Subcutaneous abdominal adipose tissue (tissue), 5 donors: Measurements from ENCODE around the gene CORO1C.
"Not testable (repeated sequence)": the region's sequence is repeated elsewhere in the genome, so short reads cannot be mapped to it uniquely, and the experiment has no call there.

Source experiments
- H3K27ac ChIP-seq: one replicate; pipeline ENCODE4 v1.7.0; 2013; ENCODE audit warnings: low read depth, mild to moderate bottlenecking, inconsistent platforms, low read length, moderate library complexity
- H3K27me3 ChIP-seq, 5 donors: one replicate each; pipeline ENCODE4 v1.7.0; 2013; ENCODE audit warnings: low read length in 5 of 5, inconsistent platforms in 1 of 5; ENCODE audit not compliant: control insufficient read depth in 5 of 5, insufficient read depth in 4 of 5
- H3K36me3 ChIP-seq, 5 donors: one replicate each; pipeline ENCODE4 v1.7.0; 2013; ENCODE audit warnings: low read length in 5 of 5; ENCODE audit not compliant: control insufficient read depth in 5 of 5, insufficient read depth in 5 of 5
- H3K4me1 ChIP-seq, 5 donors: one replicate each; pipeline ENCODE4 v1.7.0; 2013; ENCODE audit warnings: low read length in 5 of 5, mild to moderate bottlenecking in 3 of 5, moderate library complexity in 1 of 5; ENCODE audit not compliant: control insufficient read depth in 5 of 5, insufficient read depth in 5 of 5
- H3K4me3 ChIP-seq, 5 donors: one replicate each; pipeline ENCODE4 v1.7.0; 2013; ENCODE audit warnings: low read length in 5 of 5, low read depth in 1 of 5
- H3K9ac ChIP-seq, 5 donors: one replicate each; pipeline ENCODE4 v1.7.0; 2013; ENCODE audit warnings: low read length in 5 of 5, mild to moderate bottlenecking in 4 of 5, moderate library complexity in 3 of 5
- H3K9me3 ChIP-seq, 5 donors: one replicate each; pipeline ENCODE4 v1.7.0; 2013; ENCODE audit warnings: low read length in 5 of 5; ENCODE audit not compliant: control insufficient read depth in 5 of 5
- donor health status: healthy.
- donor health status: healthy.
- donor health status: healthy.
- donor health status: healthy.
- donor health status: healthy.

Gene CORO1C

DNA sequence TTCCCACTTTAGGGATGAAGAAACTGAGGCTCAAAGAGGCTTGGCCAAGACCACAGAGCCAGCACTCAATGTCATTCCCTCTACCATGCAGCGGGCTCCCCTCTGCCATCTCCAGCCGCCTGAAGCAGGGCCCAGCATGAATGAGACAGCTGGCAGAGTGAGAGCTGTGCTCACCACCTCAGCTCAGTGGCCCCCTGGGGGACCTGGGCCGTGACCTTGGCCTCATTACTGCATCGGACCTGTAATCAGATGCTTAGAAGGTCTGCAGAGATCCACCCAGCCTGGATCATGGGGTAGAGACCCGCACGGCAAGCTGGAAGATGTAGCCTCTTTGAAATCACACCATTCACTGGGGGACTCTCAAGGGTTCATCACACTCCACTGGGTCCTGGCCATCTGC lies 22.7 kb upstream of the CORO1C start:
- Histone ChIP-seq H3K27me3 (no peaks in the 10 kb centered on the region), H3K9me3 (no peaks in the 10 kb centered on the region), H3K27ac (no peak overlapping the region), H3K4me1 (peaks cover 0 to 11% (median 7%) of the 10 kb centered on the region in 5 donors), H3K36me3 (no peaks in the 10 kb centered on the region), H3K4me3 (no peak overlapping the region), H3K9ac (no peak overlapping the region)

DNA sequence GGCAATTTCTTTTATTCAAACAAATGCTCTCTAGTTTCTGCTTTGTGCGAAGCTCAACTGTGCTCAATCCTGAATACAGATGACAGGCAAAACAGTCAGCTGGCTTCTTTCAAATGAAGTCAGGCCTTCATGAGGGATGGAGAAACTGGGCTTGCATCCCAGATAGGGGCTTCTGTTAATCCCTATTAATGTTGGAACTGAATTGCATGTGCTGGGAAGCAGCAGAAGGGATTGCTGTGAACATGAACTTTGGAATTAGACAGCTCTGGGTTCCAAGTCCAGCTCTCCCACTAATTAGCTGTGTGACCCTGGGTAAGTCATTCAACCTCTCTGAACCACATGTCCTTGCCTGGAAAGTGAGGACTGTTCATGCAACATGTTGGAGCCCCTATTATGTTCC lies 21.1 kb upstream of the CORO1C start:
- Histone ChIP-seq H3K9ac (no peak overlapping the region), H3K4me3 (no peak overlapping the region), H3K27me3 (no peaks in the 10 kb centered on the region), H3K27ac (no peak overlapping the region), H3K4me1 (peaks cover 0 to 11% (median 7%) of the 10 kb centered on the region in 5 donors), H3K9me3 (no peaks in the 10 kb centered on the region), H3K36me3 (no peaks in the 10 kb centered on the region)

DNA sequence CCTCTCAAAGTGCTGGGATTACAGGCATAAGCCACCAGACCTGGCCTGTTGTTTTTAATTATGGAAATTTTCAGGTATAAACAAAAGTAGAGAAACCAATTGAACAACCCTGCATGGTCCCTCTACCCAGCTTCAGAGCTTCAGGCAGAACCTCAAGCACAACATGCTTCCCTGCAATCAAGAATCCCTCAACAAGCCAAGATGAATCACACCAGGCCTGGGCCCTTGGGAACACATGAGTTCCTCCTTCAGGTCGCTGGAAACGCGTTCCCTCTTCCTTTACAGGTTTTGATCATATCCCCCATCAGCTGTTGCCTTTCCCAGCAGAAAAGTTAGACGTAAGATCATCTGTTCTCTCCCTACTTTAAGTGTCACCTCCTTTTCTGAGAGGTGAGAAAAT lies 20.5 kb upstream of the CORO1C start:
- no peaks in the 10 kb centered on the region for H3K36me3 ChIP-seq
- no peak overlapping the region for H3K27ac ChIP-seq
- no peak overlapping the region for H3K9ac ChIP-seq
- H3K27me3 ChIP-seq, result no peaks in the 10 kb centered on the region
- no peak overlapping the region for H3K4me3 ChIP-seq
- H3K4me1 ChIP-seq, result peaks cover 0 to 11% (median 7%) of the 10 kb centered on the region in 5 donors
- H3K9me3 ChIP-seq, result no peaks in the 10 kb centered on the region

DNA sequence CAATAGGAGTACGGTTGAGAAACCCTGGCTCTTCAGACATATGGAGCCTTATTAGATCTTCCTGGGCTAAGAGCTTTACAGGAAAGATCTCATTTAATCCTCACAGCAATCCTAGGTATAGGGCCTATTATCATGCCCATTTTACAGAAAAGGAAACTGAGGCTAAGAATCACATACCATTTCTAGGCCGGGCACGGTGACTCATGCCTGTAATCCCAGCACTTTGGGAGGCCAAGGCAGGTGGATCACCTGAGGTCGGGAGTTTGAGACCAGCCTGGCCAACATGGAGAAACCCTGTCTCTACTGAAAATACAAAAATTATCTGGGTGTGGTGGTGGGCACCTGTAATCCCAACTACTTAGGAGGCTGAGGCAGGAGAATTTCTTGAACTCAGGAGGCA lies 19.7 kb upstream of the CORO1C start:
- not testable (repeated sequence) for H3K9me3 ChIP-seq, H3K36me3 ChIP-seq, H3K27ac ChIP-seq, H3K9ac ChIP-seq, H3K27me3 ChIP-seq, H3K4me3 ChIP-seq
- peaks cover 0 to 11% (median 7%) of the 10 kb centered on the region in 5 donors for H3K4me1 ChIP-seq

DNA sequence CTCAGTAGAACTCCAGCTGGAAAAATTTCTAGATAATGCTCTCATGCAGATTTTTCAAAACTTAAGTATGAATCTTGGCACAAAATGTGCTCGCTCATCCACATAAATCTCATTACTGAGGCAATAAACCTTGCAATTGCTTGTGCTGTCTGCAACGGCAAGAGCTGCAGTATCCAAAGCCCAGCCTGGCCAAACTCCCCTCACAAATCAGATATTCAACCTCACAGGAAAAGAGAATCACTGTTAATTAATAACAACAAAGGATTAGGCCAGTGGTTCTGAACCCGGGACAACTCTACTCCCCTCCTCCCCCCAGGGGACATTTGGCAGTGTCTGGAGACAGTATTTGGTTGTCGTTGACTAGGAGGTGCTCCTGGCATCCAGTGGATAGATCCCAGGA lies 19.2 kb upstream of the CORO1C start:
- H3K9ac ChIP-seq, result no peak overlapping the region
- H3K36me3 ChIP-seq, result no peaks in the 10 kb centered on the region
- no peak overlapping the region for H3K4me3 ChIP-seq
- H3K27ac ChIP-seq, result no peak overlapping the region
- H3K4me1 ChIP-seq, result peaks cover 0 to 11% (median 7%) of the 10 kb centered on the region in 5 donors
- H3K9me3 ChIP-seq, result no peaks in the 10 kb centered on the region
- H3K27me3 ChIP-seq, result no peaks in the 10 kb centered on the region

DNA sequence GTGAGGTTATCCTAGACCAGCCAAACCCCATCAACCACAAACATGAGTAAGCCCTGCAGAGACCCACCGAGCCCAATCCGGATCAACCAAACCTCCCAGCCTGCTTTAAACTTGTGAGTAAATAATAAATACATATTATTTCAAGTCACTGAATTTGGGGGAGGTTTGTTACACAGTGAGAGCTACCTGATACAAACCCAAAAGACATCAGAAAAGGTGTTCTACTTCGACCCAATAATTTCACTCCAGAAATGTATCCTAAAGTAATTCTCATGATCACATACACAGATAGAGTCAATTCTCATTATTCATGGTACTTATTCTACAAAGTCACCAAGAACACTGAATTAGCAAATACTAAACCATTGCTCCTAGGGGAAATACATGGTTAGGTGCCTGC lies 16.2 kb upstream of the CORO1C start:
- Histone ChIP-seq H3K9me3 (no peaks in the 10 kb centered on the region), H3K4me1 (peaks cover 0 to 11% (median 7%) of the 10 kb centered on the region in 5 donors), H3K4me3 (no peak overlapping the region), H3K9ac (no peak overlapping the region), H3K27me3 (no peaks in the 10 kb centered on the region), H3K27ac (no peak overlapping the region), H3K36me3 (no peaks in the 10 kb centered on the region)

DNA sequence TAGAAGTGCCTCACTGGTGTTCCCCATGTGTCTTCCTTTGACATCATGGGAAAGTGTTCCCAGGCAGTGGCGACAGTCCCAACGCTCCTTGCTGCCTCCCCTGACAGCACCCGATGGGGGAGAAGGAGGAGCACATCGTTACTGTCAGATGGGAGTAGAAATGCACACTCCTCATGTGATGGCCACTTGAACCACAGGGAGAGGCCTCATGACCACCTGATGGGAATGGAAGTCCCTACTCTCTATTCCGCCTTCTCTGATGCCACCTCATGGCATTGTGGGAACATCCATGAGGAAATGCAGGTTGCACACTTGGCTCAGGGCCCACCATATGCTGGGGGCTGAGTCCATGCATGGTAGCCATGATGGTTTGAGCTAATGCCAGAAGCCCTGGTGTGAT lies 14.3 kb upstream of the CORO1C start:
- Histone ChIP-seq H3K9ac (no peak overlapping the region), H3K36me3 (no peaks in the 10 kb centered on the region), H3K9me3 (no peaks in the 10 kb centered on the region), H3K4me1 (peaks cover 0 to 5% (median 4%) of the 10 kb centered on the region in 5 donors), H3K27me3 (no peaks in the 10 kb centered on the region), H3K4me3 (no peak overlapping the region), H3K27ac (no peak overlapping the region)

DNA sequence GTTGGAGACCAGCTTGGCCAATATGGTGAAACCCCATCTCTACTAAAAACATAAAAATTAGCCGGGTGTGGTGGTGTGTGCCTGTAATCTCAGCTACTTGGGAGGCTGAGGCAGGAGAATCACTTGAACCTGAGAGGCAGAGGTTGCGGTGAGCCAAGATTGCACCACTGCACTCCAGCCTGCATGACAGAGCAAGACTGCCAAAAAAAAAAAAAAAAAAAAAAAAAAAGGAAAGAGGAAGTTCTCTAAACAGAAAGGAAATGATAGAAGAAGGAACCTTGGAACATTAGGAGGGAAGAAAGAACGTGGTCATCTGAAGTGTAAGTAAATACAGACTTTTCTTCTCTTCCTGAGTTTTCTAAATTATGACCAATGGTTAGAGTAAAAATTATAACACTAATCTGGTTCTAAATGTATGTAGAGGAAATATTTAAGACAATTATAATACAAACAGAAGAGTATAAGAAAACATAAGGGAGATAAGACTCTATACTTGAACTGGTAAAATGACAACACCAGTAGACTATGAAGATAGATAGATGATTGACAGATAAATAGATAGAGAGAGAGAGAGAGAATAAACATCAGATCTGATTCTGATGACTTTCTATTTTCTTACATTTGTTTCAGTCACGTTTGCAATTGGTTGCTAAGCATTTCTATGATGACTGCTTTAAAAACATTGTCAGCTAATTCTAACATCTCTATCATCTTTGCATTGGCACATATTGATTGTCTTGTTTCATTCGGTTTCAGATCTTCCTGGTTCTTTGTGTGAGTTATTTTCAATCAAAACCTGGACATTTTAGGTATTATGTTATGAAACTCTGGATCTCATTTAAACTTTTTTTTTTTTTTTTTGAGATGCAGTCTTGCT lies 12.9 kb upstream of the CORO1C start:
- Histone ChIP-seq H3K36me3 (no peaks in the 10 kb centered on the region), H3K4me1 (no peaks in the 10 kb centered on the region), H3K27ac (no peak overlapping the region), H3K9ac (no peak overlapping the region), H3K9me3 (no peaks in the 10 kb centered on the region), H3K4me3 (no peak overlapping the region), H3K27me3 (no peaks in the 10 kb centered on the region)

DNA sequence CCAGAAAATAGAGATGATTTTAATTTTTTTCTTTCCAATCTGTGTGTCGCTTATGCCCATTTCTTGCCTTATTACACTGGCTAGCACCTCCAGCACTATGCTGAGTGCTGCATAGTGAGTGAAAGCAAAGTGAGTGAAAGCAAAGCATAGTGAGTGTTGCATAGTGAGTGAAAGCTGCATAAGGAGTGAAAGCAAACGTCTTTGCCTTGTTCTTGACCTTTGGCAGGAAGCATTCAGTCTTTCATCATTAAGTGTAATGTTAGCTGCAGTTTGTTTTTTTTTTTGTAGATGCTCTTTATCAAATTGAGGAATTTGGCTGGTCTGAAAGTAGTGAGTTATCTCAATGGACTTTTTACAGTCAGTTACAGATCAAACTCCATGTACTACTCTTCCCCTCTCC lies 6.9 kb upstream of the CORO1C start:
- no peak overlapping the region for H3K4me3 ChIP-seq
- no peak overlapping the region for H3K9ac ChIP-seq
- no peaks in the 10 kb centered on the region for H3K36me3 ChIP-seq
- no peaks in the 10 kb centered on the region for H3K27me3 ChIP-seq
- H3K4me1 ChIP-seq, result peaks cover 0 to 4% (median 0%) of the 10 kb centered on the region in 5 donors
- H3K27ac ChIP-seq, result no peak overlapping the region
- peaks cover 0 to 5% (median 3%) of the 10 kb centered on the region in 5 donors for H3K9me3 ChIP-seq

DNA sequence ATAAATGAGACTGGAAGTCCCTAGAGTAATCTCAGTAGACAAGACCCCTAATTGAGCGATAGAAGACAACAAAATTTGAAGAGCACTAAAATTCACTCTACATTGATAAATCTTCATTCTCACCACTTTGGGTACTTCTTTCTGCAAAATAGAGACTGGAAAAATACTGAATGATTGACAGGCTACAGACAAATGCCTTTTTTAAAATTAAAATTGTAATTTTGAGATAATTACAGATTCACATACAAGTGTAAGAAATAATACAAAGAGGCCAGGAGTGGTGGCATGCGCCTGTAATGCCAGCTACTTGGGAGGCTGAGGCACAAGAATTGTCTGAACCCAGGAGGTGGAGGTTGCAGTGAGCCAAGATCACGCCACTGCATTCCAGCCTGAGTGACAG lies 4.5 kb upstream of the CORO1C start:
- Histone ChIP-seq H3K27me3 (no peaks in the 10 kb centered on the region), H3K4me1 (peaks cover 0 to 10% (median 7%) of the 10 kb centered on the region in 5 donors), H3K36me3 (no peaks in the 10 kb centered on the region), H3K9ac (no peak overlapping the region), H3K27ac (no peak overlapping the region), H3K4me3 (no peak overlapping the region), H3K9me3 (peaks cover 0 to 5% (median 3%) of the 10 kb centered on the region in 5 donors)
